GM23338 (cell line): ENCODE measurements around the gene SLC48A1.

Experiments
- CREB1 ChIP-seq: fragments of 250-450 bp; sonication (Bioruptor Pico); IDR thresholded peaks from 2 replicates; pipeline ENCODE4 v1.5.0; 2020; ENCODE audit warnings: low read depth, mild to moderate bottlenecking, moderate library complexity
- EZH2 ChIP-seq: fragments of 200-600 bp; sonication (generic); IDR thresholded peaks from one replicate; pipeline ENCODE4 v1.8.0; 2017; ENCODE audit warnings: antibody characterized with exemption, mild to moderate bottlenecking, low read depth; ENCODE audit not compliant: unreplicated experiment
- EZH2phosphoT487 ChIP-seq: fragments of 200-600 bp; sonication (generic); IDR thresholded peaks from one replicate; pipeline ENCODE4 v1.8.1; 2018; ENCODE audit warnings: antibody characterized with exemption; ENCODE audit not compliant: unreplicated experiment
- JUNB ChIP-seq: IDR thresholded peaks from one replicate; pipeline ENCODE4 v1.6.1; 2016; ENCODE audit warnings: antibody characterized with exemption; ENCODE audit not compliant: unreplicated experiment
- POLR2AphosphoS5 ChIP-seq: IDR thresholded peaks from 2 replicates; pipeline ENCODE4 v1.6.1; 2016; ENCODE audit warnings: antibody characterized with exemption, low read depth
- STAT1 ChIP-seq: IDR thresholded peaks from one replicate; pipeline ENCODE4 v1.6.1; 2016; ENCODE audit warnings: antibody characterized with exemption; ENCODE audit not compliant: unreplicated experiment
- ZNF331 ChIP-seq: fragments of 250-450 bp; sonication (Bioruptor Pico); IDR thresholded peaks from 2 replicates; pipeline ENCODE4 v1.5.0; 2020; ENCODE audit warnings: low read depth, mild to moderate bottlenecking, moderate library complexity
- TF ChIP-seq, protein P1 (sequence below), 2 experiments: fragments of 200-600 bp in 1 of 2; sonication (generic) in 1 of 2; conservative IDR thresholded peaks; 2 replicates each; pipeline versions ENCODE4 v1.5.1 to v1.6.1; 2016 to 2017; ENCODE audit warnings: antibody characterized with exemption in 2 of 2, low read depth in 2 of 2, mild to moderate bottlenecking in 2 of 2, moderate library complexity in 1 of 2
- TF ChIP-seq, protein P2 (sequence below): IDR thresholded peaks from 2 replicates; pipeline ENCODE4 v1.6.1; 2016; ENCODE audit warnings: antibody characterized with exemption
- TF ChIP-seq, protein P3 (sequence below): IDR thresholded peaks from one replicate; pipeline ENCODE4 v1.6.1; 2018; ENCODE audit warnings: antibody characterized with exemption; ENCODE audit not compliant: unreplicated experiment

DNA sequence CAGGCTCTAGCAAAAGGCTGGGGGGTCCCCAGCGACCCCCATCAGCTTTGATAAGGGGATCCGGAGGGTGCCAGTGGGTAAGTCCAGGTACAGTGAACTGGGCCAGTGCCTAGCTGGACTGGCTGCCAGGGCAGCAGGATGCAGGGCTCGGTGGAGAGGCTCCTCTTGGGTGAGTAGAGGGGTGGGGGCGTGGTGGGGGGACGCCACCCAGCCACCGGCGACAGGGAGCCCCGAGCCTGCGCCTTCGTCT is 14.5 kb upstream of the SLC48A1 start:
- TF ChIP-seq, protein P1, sequence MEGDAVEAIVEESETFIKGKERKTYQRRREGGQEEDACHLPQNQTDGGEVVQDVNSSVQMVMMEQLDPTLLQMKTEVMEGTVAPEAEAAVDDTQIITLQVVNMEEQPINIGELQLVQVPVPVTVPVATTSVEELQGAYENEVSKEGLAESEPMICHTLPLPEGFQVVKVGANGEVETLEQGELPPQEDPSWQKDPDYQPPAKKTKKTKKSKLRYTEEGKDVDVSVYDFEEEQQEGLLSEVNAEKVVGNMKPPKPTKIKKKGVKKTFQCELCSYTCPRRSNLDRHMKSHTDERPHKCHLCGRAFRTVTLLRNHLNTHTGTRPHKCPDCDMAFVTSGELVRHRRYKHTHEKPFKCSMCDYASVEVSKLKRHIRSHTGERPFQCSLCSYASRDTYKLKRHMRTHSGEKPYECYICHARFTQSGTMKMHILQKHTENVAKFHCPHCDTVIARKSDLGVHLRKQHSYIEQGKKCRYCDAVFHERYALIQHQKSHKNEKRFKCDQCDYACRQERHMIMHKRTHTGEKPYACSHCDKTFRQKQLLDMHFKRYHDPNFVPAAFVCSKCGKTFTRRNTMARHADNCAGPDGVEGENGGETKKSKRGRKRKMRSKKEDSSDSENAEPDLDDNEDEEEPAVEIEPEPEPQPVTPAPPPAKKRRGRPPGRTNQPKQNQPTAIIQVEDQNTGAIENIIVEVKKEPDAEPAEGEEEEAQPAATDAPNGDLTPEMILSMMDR (conservative IDR thresholded peaks at IDR 0.05; ENCODE audit: low read depth in 2 of 2) = no peak
- no peak for TF ChIP-seq POLR2AphosphoS5
- no peak for TF ChIP-seq ZNF331 (CRISPR knock-in tag)
- no peak for TF ChIP-seq EZH2
- no peak for TF ChIP-seq JUNB
- TF ChIP-seq, protein P2, sequence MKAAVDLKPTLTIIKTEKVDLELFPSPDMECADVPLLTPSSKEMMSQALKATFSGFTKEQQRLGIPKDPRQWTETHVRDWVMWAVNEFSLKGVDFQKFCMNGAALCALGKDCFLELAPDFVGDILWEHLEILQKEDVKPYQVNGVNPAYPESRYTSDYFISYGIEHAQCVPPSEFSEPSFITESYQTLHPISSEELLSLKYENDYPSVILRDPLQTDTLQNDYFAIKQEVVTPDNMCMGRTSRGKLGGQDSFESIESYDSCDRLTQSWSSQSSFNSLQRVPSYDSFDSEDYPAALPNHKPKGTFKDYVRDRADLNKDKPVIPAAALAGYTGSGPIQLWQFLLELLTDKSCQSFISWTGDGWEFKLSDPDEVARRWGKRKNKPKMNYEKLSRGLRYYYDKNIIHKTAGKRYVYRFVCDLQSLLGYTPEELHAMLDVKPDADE = no peak
- TF ChIP-seq EZH2phosphoT487 = no peak
- TF ChIP-seq STAT1 = no peak
- TF ChIP-seq, protein P3, sequence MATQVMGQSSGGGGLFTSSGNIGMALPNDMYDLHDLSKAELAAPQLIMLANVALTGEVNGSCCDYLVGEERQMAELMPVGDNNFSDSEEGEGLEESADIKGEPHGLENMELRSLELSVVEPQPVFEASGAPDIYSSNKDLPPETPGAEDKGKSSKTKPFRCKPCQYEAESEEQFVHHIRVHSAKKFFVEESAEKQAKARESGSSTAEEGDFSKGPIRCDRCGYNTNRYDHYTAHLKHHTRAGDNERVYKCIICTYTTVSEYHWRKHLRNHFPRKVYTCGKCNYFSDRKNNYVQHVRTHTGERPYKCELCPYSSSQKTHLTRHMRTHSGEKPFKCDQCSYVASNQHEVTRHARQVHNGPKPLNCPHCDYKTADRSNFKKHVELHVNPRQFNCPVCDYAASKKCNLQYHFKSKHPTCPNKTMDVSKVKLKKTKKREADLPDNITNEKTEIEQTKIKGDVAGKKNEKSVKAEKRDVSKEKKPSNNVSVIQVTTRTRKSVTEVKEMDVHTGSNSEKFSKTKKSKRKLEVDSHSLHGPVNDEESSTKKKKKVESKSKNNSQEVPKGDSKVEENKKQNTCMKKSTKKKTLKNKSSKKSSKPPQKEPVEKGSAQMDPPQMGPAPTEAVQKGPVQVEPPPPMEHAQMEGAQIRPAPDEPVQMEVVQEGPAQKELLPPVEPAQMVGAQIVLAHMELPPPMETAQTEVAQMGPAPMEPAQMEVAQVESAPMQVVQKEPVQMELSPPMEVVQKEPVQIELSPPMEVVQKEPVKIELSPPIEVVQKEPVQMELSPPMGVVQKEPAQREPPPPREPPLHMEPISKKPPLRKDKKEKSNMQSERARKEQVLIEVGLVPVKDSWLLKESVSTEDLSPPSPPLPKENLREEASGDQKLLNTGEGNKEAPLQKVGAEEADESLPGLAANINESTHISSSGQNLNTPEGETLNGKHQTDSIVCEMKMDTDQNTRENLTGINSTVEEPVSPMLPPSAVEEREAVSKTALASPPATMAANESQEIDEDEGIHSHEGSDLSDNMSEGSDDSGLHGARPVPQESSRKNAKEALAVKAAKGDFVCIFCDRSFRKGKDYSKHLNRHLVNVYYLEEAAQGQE = no peak
- TF ChIP-seq CREB1 (CRISPR knock-in tag) = no peak
